Esophagus muscularis mucosa (tissue), 4 donors: ENCODE results near the gene PHF20. TPM values are rescaled to one million over a fixed set of nuclear protein-coding genes. Genes with fewer than 3 reads are reported as not detected.

Experiments
- DNase-seq: peaks from one replicate; pipeline ENCODE4 v3.0.0-alpha.2; 2017; ENCODE audit errors: extremely low spot score
- H3K27ac ChIP-seq, 4 donors: fragments of 200-600 bp; sonication (generic); replicated peaks in 1 of 4; 1 replicate in 3 of 4; 2 replicates in 1 of 4; pipeline ENCODE4 v1.5.1; 2016 to 2019; ENCODE audit warnings: mild to moderate bottlenecking in 1 of 4
- H3K27me3 ChIP-seq, 4 donors: fragments of 200-600 bp; sonication (generic); one replicate each; pipeline versions ENCODE4 v1.5.1 to v1.6.0; 2016 to 2019
- H3K36me3 ChIP-seq, 4 donors: fragments of 200-600 bp; sonication (generic); one replicate each; pipeline ENCODE4 v1.5.1; 2016 to 2019
- H3K4me1 ChIP-seq, 4 donors: fragments of 200-600 bp; sonication (generic); one replicate each; pipeline ENCODE4 v1.5.1; 2016 to 2019
- H3K4me3 ChIP-seq, 4 donors: fragments of 200-600 bp; sonication (generic); 1 replicate in 2 of 4; 2 replicates in 2 of 4; pipeline ENCODE4 v1.5.1; 2016 to 2019; ENCODE audit warnings: mild to moderate bottlenecking in 4 of 4, moderate library complexity in 1 of 4
- H3K9me3 ChIP-seq, 4 donors: fragments of 200-600 bp; sonication (generic); 1 replicate in 3 of 4; 2 replicates in 1 of 4; pipeline ENCODE4 v1.5.1; 2016 to 2019
- CTCF ChIP-seq, 3 experiments: fragments of 200-600 bp in 2 of 3; fragments of 450-650 bp in 1 of 3; sonication (generic) in 2 of 3; IDR thresholded peaks; one replicate each; pipeline ENCODE4 v1.5.1; 2017 to 2019; ENCODE audit warnings: antibody characterized with exemption in 3 of 3, mild to moderate bottlenecking in 2 of 3, moderate library complexity in 1 of 3
- EP300 ChIP-seq: sonication (generic); formaldehyde crosslinking; IDR thresholded peaks from one replicate; pipeline ENCODE4 v1.6.1; 2017; ENCODE audit warnings: antibody characterized with exemption
- POLR2A ChIP-seq: fragments of 450-650 bp; IDR thresholded peaks from one replicate; pipeline ENCODE4 v1.6.1; 2017; ENCODE audit warnings: antibody characterized with exemption, moderate library complexity, mild to moderate bottlenecking, low read depth
- POLR2AphosphoS5 ChIP-seq, 2 donors: sonication (generic); formaldehyde crosslinking; IDR thresholded peaks; one replicate each; pipeline ENCODE4 v1.6.1; 2017; ENCODE audit warnings: antibody characterized with exemption in 2 of 2
- WGBS: methylation state at CpG from one replicate; pipeline ENCODE4 v1.1.5; 2018; 5-methylcytosine and 5-hydroxymethylcytosine counted together
- intact Hi-C: fragments of 100-400 bp; cut with DNase I; formaldehyde crosslinking; loops from one replicate; pipeline ENCODE4 v1.15.1; 2023
- total RNA-seq, 4 donors: library from RNA; depleted of rRNA; stranded (reverse); fragments of >200 nt; gene quantifications; one replicate each; pipeline versions ENCODE4 v1.1.0 to v1.2.1, GENCODE V29; 2016

Gene PHF20
- total RNA-seq, 4 donors from 2014 or later, result 45.9 to 62.2 (median 48.0) TPM

DNA sequence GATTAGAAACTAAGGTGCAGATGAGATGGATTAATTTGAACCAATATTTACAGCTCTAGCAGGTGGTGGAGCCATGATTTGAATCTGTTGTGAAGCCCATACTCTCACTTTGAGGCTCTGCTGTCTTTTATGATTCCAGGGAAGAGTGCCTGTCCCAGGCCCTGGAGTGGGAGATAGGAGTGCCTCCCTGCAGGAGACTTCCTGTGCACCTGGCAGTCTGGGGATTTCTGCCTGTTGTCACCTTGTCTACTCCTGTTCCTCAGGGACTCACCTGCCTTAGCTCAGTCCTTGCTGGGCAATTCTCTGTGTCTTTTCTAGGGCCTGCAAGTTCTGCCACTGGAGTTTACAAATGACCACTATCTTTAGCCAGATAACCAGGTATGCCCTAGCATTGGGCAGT is 136.2 kb downstream of the PHF20 start:
- Histone ChIP-seq H3K27ac (no peak overlapping the region), H3K36me3 (peaks cover 2 to 25% (median 7%) of the 10 kb centered on the region in 4 donors), H3K27me3 (no peaks in the 10 kb centered on the region), H3K4me1 (peaks cover 0 to 11% (median 0%) of the 10 kb centered on the region in 4 donors), H3K4me3 (no peak overlapping the region), H3K9me3 (no peaks in the 10 kb centered on the region)
- DNase-seq, result no peak
- intact Hi-C loops, result no loop called here
- no peak for TF ChIP-seq CTCF (IDR thresholded peaks at IDR 0.05)
- TF ChIP-seq POLR2AphosphoS5 (IDR thresholded peaks at IDR 0.05), result no peak
- TF ChIP-seq POLR2A, result no peak
- no peak for TF ChIP-seq EP300

DNA sequence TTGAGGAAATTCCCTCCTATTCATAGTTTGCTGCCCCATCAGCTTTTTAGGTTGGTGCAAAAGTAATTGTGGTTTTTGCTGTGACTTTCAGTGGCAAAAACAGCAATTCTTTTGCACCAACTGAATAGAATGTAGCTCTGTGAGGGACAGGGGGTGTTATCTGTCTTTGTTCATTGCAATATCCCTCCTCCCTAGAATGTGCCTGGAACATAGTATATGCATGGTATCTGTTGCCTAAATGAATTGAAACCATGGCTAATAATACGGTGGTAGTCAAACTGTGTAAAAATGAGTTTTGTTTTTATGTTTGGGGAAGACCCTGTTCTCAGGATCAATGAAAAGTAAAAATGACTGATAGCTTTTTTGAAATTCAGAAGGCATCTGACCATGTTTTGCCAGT is 137.4 kb downstream of the PHF20 start:
- Histone ChIP-seq H3K9me3 (no peaks in the 10 kb centered on the region), H3K27ac (no peak overlapping the region), H3K27me3 (no peaks in the 10 kb centered on the region), H3K4me1 (peaks cover 0 to 11% (median 0%) of the 10 kb centered on the region in 4 donors), H3K36me3 (peaks cover 13 to 37% (median 19%) of the 10 kb centered on the region in 4 donors), H3K4me3 (no peak overlapping the region)
- intact Hi-C loops, result no loop called here
- TF ChIP-seq EP300 (no peak), POLR2AphosphoS5 (IDR thresholded peaks at IDR 0.05) (no peak), POLR2A (no peak), CTCF (IDR thresholded peaks at IDR 0.05) (no peak)
- DNase-seq, result no peak
- 94% methylated on average over 1 of the region's 1 CpG for WGBS

- WGBS, result 100% methylated on average over 1 of the region's 1 CpG
- TF ChIP-seq EP300, result no peak
- TF ChIP-seq POLR2AphosphoS5 (IDR thresholded peaks at IDR 0.05), result no peak
- no peak for TF ChIP-seq POLR2A
- TF ChIP-seq CTCF (IDR thresholded peaks at IDR 0.05), result no peak
- peaks cover 13 to 43% (median 24%) of the 10 kb centered on the region in 4 donors for H3K36me3 ChIP-seq
- no peak for DNase-seq
- intact Hi-C loops, result no loop called here
- peaks cover 0 to 11% (median 0%) of the 10 kb centered on the region in 4 donors for H3K4me1 ChIP-seq
- no peaks in the 10 kb centered on the region for H3K9me3 ChIP-seq
- H3K27ac ChIP-seq, result no peak overlapping the region
- no peaks in the 10 kb centered on the region for H3K27me3 ChIP-seq
- no peak overlapping the region for H3K4me3 ChIP-seq
Measured at GRCh38 chr20:35909796-35910195, 138.0 kb downstream of the PHF20 start.

DNA sequence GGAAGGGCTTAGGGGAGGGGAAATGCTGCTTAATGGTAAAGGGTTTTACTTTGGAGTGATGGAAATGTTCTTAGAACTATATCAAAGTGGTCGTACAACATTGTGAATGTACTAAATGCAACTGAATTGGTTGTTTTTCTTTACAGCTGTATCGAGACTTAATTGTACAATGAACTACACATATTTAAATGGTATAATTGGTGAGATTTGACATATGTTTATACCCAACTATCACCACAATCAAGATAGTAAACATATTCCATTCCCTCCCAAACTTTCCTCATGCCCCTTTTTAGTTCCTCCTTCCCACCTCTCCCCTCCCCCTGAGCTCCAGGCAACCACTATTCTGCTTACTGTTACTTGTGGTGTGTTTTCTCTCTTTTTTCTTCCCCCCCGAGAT is 138.4 kb downstream of the PHF20 start:
- Histone ChIP-seq H3K36me3 (peaks cover 13 to 47% (median 29%) of the 10 kb centered on the region in 4 donors), H3K27me3 (no peaks in the 10 kb centered on the region), H3K4me1 (peaks cover 0 to 11% (median 0%) of the 10 kb centered on the region in 4 donors), H3K27ac (no peak overlapping the region), H3K4me3 (no peak overlapping the region), H3K9me3 (no peaks in the 10 kb centered on the region)
- no peak for TF ChIP-seq POLR2A
- TF ChIP-seq POLR2AphosphoS5 (IDR thresholded peaks at IDR 0.05), result no peak
- no peak for TF ChIP-seq CTCF (IDR thresholded peaks at IDR 0.05)
- TF ChIP-seq EP300, result no peak
- WGBS, result 93% methylated on average over 3 of the region's 3 CpGs
- intact Hi-C loops, result no loop called here
- DNase-seq, result no peak

DNA sequence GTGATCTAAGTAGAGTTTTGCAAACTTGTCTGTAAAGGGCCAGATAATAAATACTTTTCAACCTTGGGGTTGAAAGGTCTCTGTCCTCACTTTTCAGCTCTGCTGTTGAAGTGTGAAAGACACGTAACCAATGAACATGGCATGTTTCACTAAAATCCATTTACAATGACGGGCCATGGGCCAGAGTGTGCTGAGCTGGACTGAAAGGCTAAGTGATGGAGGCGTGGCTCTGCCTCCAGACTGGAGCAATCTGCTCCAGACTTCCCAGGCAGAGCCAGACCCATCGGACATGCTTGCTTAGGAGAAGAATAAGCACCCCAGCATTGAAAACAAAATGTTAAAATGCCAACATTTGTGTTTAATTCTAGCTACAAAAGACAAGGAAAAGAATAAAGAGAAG is 141.1 kb downstream of the PHF20 start:
- WGBS, result 76% methylated on average over 4 of the region's 4 CpGs
- H3K36me3 ChIP-seq, result peaks cover 17 to 63% (median 55%) of the 10 kb centered on the region in 4 donors
- TF ChIP-seq POLR2A (no peak), POLR2AphosphoS5 (IDR thresholded peaks at IDR 0.05) (no peak), EP300 (no peak), CTCF (IDR thresholded peaks at IDR 0.05) (no peak)

More for the DNA sequence above, 141.1 kb downstream of the PHF20 start:
- intact Hi-C loops, result no loop called here
- no peak overlapping the region for H3K4me3 ChIP-seq
- no peaks in the 10 kb centered on the region for H3K4me1 ChIP-seq
- no peaks in the 10 kb centered on the region for H3K27me3 ChIP-seq
- no peak overlapping the region for H3K27ac ChIP-seq
- no peak for DNase-seq
- H3K9me3 ChIP-seq, result no peaks in the 10 kb centered on the region
